Measurements from ENCODE around the gene LPAR3.
"Not testable (repeated sequence)": the region's sequence is repeated elsewhere in the genome, so short reads cannot be mapped to it uniquely, and the experiment has no call there.

Gene LPAR3

GRCh38 chr1:84913555-84913892 is 20.5 kb upstream of the LPAR3 start:
- Histone ChIP-seq H3K27me3 (ENCODE audit: control insufficient read depth, low read length) (0 out of 2 replicates have a peak, but pooled peaks cover 5% of the 10 kb centered on the region), H3K27ac (ENCODE audit: low read depth, low read length) (no peak overlapping the region), H3K4me1 (ENCODE audit: control insufficient read depth, low read length) (no peaks in the 10 kb centered on the region), H3K36me3 (ENCODE audit: control insufficient read depth, low read length) (no peaks in the 10 kb centered on the region), H3K9me2 (replicated peaks; ENCODE audit: control insufficient read depth, low read length) (no peaks in the 10 kb centered on the region), H3K9me3 (ENCODE audit: control insufficient read depth, insufficient read depth, low read length) (no peaks in the 10 kb centered on the region), H4K20me1 (ENCODE audit: control insufficient read depth, insufficient read depth, low read depth, low read length) (no peaks in the 10 kb centered on the region), H3F3A (ENCODE audit: control insufficient read depth, insufficient read depth) (no peaks in the 10 kb centered on the region), H3K79me2 (ENCODE audit: control insufficient read depth, low read length) (no peaks in the 10 kb centered on the region), H3K4me2 (ENCODE audit: low read length) (no peak overlapping the region), H3K4me3 (ENCODE audit: low read length) (no peak overlapping the region)
- TF ChIP-seq CTCF (IDR thresholded peaks at IDR 0.05; ENCODE audit: low read depth, low read length, poor library complexity, severe bottlenecking) = no peak
- TF ChIP-seq EZH2phosphoT487 (IDR thresholded peaks at IDR 0.05; ENCODE audit: borderline replicate concordance, low read length) = no peak

GRCh38 chr1:84912726-84913554 is 19.9 kb upstream of the LPAR3 start:
- H3K27ac ChIP-seq (ENCODE audit: low read depth, low read length) = no peak overlapping the region
- H3K27me3 ChIP-seq (ENCODE audit: control insufficient read depth, low read length) = peaks cover 5% of the 10 kb centered on the region; the same call in 1 of the 2 replicates
- H3K79me2 ChIP-seq (ENCODE audit: control insufficient read depth, low read length) = no peaks in the 10 kb centered on the region
- H3K4me2 ChIP-seq (ENCODE audit: low read length) = no peak overlapping the region
- no peaks in the 10 kb centered on the region for H3K9me3 ChIP-seq (ENCODE audit: control insufficient read depth, insufficient read depth, low read length)
- no peaks in the 10 kb centered on the region for H3K36me3 ChIP-seq (ENCODE audit: control insufficient read depth, low read length)
- TF ChIP-seq CTCF (IDR thresholded peaks at IDR 0.05; ENCODE audit: low read depth, low read length, poor library complexity, severe bottlenecking) (no peak), EZH2phosphoT487 (IDR thresholded peaks at IDR 0.05; ENCODE audit: borderline replicate concordance, low read length) (no peak)
- H3K4me3 ChIP-seq (ENCODE audit: low read length) = no peak overlapping the region
- H3K4me1 ChIP-seq (ENCODE audit: control insufficient read depth, low read length) = no peaks in the 10 kb centered on the region
- no peaks in the 10 kb centered on the region for H4K20me1 ChIP-seq (ENCODE audit: control insufficient read depth, insufficient read depth, low read depth, low read length)
- H3F3A ChIP-seq (ENCODE audit: control insufficient read depth, insufficient read depth) = no peaks in the 10 kb centered on the region
- H3K9me2 ChIP-seq (replicated peaks; ENCODE audit: control insufficient read depth, low read length) = no peaks in the 10 kb centered on the region

GRCh38 chr1:84908746-84909464 is 15.9 kb upstream of the LPAR3 start:
- not testable (repeated sequence) for H3K4me1 ChIP-seq (ENCODE audit: control insufficient read depth, low read length); H4K20me1 ChIP-seq (ENCODE audit: control insufficient read depth, insufficient read depth, low read depth, low read length); H3K9me3 ChIP-seq (ENCODE audit: control insufficient read depth, insufficient read depth, low read length); H3K36me3 ChIP-seq (ENCODE audit: control insufficient read depth, low read length); H3K27me3 ChIP-seq (ENCODE audit: control insufficient read depth, low read length); H3K79me2 ChIP-seq (ENCODE audit: control insufficient read depth, low read length); H3K9me2 ChIP-seq (replicated peaks; ENCODE audit: control insufficient read depth, low read length); H3F3A ChIP-seq (ENCODE audit: control insufficient read depth, insufficient read depth); H3K4me2 ChIP-seq (ENCODE audit: low read length); H3K4me3 ChIP-seq (ENCODE audit: low read length); H3K27ac ChIP-seq (ENCODE audit: low read depth, low read length)

Data from DOHH2 (cell line).